ENCODE results near the gene DNAJC12.

GRCh38 chr10:67812007-67812406 lies 26.0 kb downstream of the DNAJC12 start:
- TF ChIP-seq CTCF (IDR thresholded peaks at IDR 0.05) (no peak), POLR2A (IDR thresholded peaks at IDR 0.05; ENCODE audit: low read length) (no peak), RFX5 (IDR thresholded peaks at IDR 0.05) (no peak), REST (IDR thresholded peaks at IDR 0.05) (no peak)

All from A549 (cell line).